GM13976 (cell line): ENCODE data around the gene RGS6.

Source experiments
- DNase-seq: peaks from one replicate; pipeline ENCODE4 v3.0.0; 2012; ENCODE audit warnings: low spot score
- in situ Hi-C: fragments of 300-500 bp; cut with MboI; formaldehyde crosslinking; loops from one replicate; pipeline ENCODE4 v1.12.0; 2022; ENCODE audit warnings: low sequenced_read_pairs, mixed read lengths, inconsistent platforms; ENCODE audit not compliant: unreplicated experiment
- TF ChIP-seq, protein P1 (sequence below): IDR thresholded peaks from 2 replicates; pipeline ENCODE4 v1.5.1; 2012; ENCODE audit warnings: borderline replicate concordance, mild to moderate bottlenecking; ENCODE audit not compliant: insufficient read depth; ENCODE audit errors: extremely low read depth, missing control alignments, control extremely low read depth

The RGS6 gene

DNA sequence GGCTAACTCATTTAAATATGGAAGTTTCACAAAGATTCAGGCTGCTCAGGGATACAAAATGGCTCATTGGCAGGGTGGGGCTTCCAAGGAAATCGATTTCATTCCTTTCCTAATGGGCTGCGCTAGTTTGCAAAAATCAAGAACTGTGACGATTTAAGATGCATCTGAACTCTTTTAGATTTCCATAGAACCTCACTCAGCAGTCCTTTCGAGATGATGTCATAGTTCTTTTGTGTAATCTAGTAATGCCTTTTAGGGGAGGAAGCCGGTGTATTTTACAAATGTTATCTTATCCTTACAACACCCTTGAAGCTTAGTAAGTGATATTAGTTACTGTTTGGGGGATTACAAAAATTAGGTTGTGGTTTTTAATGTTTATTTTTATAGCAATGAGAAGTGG is 239.8 kb downstream of the RGS6 start:
- DNase-seq: no peak
- TF ChIP-seq, protein P1, sequence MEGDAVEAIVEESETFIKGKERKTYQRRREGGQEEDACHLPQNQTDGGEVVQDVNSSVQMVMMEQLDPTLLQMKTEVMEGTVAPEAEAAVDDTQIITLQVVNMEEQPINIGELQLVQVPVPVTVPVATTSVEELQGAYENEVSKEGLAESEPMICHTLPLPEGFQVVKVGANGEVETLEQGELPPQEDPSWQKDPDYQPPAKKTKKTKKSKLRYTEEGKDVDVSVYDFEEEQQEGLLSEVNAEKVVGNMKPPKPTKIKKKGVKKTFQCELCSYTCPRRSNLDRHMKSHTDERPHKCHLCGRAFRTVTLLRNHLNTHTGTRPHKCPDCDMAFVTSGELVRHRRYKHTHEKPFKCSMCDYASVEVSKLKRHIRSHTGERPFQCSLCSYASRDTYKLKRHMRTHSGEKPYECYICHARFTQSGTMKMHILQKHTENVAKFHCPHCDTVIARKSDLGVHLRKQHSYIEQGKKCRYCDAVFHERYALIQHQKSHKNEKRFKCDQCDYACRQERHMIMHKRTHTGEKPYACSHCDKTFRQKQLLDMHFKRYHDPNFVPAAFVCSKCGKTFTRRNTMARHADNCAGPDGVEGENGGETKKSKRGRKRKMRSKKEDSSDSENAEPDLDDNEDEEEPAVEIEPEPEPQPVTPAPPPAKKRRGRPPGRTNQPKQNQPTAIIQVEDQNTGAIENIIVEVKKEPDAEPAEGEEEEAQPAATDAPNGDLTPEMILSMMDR: no peak
- in situ Hi-C loops: no loop called here

- in situ Hi-C loops: no loop called here
- DNase-seq: no peak
- TF ChIP-seq, protein P1: no peak
Observed at GRCh38 chr14:72172597-72172996, 240.4 kb downstream of the RGS6 start.

DNA sequence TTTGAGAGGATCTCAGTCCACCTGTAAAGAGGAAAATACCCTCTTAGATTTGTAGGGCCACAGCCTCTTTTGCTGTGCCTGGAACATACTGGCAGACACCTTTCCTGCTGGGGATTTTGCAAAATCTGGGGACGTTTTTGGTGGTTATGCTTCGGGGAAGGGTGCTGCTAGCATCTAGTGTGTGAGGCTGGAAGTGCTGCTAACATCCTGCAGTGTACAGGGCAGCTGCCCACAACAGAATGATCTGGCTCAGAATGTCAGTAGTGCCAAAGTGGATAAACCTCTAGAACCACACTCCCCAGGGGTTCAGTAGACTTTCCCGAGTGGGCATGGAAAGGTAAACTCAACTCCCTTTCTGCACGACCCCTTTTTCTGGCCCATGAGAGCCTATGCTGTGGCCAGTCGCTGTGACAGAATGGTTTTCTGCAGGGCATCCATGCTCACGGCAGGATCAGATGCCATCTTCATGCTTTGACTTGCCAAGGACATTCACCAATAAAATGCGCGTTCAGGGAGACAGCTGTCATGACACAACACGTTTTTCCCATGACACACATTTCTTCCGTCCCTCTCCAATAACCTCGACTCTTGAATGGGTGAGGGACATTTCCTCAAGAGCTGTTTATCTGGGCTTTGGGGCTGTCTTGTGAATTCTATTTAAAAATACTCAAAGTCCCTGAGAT is 240.9 kb downstream of the RGS6 start:
- no peak for DNase-seq
- TF ChIP-seq, protein P1: no peak
- in situ Hi-C loops: no loop called here

DNA sequence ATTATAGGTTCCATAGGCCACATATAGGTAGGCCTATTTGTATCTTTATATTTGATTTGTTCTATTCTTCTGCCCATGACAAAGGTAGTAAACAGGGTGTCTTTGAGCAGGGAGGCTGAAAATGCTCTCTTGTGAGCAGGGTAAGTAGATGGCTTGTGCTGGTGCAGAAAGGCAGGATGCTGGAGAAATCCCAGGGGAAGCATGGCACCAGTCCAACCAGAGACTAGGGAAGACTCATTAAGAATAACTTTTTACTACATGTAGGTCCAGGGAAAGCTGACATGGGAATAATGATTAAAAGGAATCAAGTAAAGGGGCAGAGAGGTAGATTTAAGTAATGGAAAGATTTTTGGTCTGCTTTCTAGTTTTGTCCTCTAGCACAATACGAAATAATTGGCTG is 245.0 kb downstream of the RGS6 start:
- DNase-seq: no peak
- TF ChIP-seq, protein P1: no peak
- in situ Hi-C loops: no loop called here

GRCh38 chr14:72178517-72178916 is 246.3 kb downstream of the RGS6 start:
- in situ Hi-C loops: no loop called here
- DNase-seq: no peak
- TF ChIP-seq, protein P1: no peak

DNA sequence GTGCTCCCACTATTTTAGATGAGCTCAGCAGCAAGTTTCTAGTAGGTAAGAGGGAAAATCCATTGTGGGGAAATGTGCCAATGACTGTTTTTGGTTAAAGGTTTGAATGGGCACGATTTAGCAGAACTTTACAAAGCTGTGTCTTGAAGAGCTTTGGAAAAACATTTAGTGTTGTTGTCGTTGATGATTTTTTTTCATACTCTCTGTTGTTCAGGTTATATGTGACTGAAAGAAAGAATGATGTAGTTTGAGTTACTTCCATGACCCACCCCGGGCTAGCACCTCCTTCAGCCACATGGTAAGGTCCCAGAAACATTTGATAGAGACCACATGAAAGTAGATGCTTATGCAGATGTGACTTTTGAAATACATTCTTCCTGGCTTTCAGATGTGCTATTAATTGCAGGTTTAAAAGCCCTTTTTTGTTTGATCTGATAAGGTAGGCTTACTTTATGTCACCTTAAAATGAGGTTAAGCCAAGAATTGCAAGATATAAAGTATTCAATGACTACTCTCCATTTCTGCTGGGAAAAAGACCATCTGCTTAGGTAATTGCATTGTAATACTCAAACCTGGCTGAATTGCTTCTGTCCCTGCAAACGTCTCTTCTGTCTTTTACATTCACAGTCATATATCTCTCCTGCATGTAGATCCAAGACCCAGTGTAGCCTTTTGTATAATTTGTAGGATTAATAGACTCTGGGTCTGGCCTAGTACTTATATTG is 250.6 kb downstream of the RGS6 start:
- TF ChIP-seq, protein P1: no peak
- in situ Hi-C loops: no loop called here
- no peak for DNase-seq

- TF ChIP-seq, protein P1: no peak
- in situ Hi-C loops: no loop called here
- no peak for DNase-seq
Observed at GRCh38 chr14:72183631-72184030, 251.4 kb downstream of the RGS6 start.
